DMS153 treated with DMSO at 0.1 percent for 48 hours (cell line): ENCODE results near the gene KCNF1.

Experiments used
- DNase-seq: peaks from one replicate; lab custom pipeline; 2025; ENCODE audit not compliant: unreplicated experiment; lab: John Stamatoyannopoulos, UW

Gene KCNF1

DNA sequence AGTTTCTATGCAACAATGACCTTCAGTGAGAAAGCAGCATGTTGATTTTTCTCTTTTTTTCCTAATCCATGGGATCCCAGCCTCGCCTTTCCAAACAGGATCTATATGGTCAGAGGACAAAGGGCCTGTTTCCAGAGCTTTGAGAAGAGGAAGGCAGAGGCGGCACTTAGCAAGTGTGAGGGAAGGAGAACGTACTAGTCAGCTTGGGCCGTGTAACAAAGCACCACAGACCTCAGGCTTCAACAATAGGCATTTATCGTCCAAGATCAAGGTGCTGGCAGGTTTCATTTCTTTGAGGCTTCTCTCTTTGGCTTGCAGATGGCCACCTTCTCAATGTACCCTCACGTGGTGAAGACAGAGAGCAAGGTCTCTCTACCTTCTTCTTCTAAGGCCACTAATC is 7.3 kb upstream of the KCNF1 start:
- DNase-seq: no peak

GRCh38 chr2:10905006-10905861 is 6.5 kb upstream of the KCNF1 start:
- DNase-seq: no peak

DNA sequence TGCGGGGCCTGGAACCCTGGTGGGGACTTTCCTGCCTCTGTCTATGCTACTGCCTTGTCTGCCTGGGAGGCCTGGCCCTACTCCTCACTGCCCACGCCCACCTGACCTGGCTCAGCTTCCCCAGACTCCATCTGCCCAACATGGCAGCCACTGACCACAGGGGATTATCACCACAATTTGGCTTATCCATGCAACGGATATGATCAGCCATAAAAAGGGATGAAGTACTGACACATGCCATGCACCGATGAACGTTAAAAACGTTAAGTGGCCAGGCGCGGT is 5.9 kb upstream of the KCNF1 start:
- no peak for DNase-seq

- no peak for DNase-seq
Measured at GRCh38 chr2:10906926-10907625, 4.7 kb upstream of the KCNF1 start.

DNA sequence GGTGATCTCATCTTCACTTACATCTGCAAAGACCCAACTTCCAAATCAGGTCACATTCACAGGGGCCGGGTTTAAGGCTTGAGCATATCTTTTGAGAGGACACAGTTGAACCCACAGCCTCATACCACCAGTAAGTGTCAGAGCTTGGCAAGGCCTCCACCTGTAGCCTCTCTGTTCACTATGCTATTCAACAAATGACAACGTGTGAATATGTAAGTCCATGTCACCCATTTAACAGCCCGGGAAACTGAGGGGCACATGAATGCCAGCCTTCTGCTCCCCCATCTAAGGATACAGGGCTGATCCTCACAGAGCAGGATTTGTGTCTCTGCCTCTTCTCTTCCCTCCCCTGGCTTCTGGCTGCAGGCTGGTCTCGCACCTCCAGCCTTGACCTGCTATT is 3.5 kb upstream of the KCNF1 start:
- no peak for DNase-seq

DNA sequence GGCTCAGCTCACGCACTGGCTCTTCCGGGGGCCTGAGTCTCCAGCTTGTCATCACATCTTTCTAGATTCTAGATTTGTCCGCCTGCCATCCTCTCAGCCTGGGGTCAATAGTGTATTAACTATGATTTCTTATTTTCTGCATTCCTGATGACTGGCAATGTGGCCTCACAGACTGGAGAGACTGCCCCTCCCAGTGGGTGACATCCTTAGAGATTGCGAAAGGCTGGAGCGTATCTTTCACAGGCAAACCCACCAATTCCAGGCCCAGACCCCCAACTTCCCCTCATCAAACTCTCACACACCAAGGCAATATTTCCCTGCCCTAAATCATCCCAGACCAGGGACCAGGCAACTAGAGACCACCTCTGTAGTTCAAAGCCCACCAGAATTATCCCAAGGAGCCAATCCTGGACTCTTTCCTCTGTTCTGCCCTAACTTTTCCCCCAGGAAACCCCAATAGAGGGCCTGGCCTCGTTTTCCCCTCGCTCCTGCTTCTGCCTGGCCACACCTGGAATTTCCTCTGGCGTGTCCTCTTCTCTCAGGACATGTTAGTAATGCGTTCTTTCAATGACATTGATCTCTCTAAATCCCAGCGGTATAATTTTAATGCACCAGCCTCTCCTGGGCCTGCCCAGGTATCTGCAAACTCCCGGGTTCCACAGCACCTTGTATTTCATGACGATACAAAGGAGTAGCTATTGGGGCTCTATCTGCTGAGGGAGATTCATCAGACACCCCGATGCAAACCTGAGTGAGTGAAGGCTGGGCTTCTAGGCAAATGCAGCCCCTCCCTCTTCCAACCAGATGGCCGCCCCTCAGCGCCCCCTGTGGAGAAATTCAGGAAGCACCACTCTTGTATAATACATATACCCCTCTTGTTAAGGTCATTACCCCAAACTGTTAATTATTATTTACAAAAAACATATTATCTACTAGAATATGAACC is 2.4 kb upstream of the KCNF1 start:
- peak; percentile 61 for DNase-seq

DNA sequence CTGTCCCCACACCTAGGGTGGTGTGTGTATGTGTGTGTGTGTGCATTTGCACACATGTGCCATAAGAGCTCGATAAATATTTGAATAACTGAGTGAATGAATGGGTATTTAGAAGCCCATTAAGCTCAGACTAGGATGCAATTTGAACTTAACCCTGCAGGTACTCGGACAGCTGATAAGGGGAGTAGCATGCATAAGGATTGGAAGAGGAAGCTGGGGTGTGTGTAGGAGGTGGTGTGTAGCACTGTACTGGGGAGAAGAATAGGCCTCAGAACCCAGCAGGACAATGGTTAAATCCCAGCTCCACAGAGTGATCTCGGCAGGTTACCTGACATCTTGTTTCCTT is 1.8 kb upstream of the KCNF1 start:
- DNase-seq: peak; percentile 61

GRCh38 chr2:10910625-10911024 is 1.1 kb upstream of the KCNF1 start:
- no peak for DNase-seq

- DNase-seq: no peak
Measured at GRCh38 chr2:10912076-10912731, 470 bp downstream of the KCNF1 start.

GRCh38 chr2:10912796-10913455 is 1.2 kb downstream of the KCNF1 start:
- no peak for DNase-seq

DNA sequence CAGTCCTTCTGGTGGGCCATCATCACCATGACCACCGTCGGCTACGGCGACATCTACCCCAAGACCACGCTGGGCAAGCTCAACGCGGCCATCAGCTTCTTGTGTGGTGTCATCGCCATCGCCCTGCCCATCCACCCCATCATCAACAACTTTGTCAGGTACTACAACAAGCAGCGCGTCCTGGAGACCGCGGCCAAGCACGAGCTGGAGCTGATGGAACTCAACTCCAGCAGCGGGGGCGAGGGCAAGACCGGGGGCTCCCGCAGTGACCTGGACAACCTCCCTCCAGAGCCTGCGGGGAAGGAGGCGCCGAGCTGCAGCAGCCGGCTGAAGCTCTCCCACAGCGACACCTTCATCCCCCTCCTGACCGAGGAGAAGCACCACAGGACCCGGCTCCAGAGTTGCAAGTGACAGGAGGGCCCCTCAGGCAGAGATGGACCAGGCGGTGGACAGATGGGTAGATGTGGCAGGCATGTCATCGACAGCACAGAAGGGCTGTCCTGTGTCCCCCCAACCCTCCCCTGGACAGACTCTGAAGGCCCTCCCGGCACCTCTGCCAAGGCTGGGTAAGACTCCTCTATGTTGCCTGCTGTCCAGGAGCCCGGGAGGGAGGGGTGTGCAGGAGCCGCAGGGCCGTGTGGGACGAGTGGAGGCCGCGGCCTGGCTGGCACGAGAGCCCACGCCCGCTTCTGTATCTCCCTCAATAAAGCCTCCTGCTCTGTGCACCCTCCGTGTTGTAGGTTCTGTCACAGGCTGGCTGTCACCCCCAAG is 2.0 kb downstream of the KCNF1 start:
- no peak for DNase-seq

DNA sequence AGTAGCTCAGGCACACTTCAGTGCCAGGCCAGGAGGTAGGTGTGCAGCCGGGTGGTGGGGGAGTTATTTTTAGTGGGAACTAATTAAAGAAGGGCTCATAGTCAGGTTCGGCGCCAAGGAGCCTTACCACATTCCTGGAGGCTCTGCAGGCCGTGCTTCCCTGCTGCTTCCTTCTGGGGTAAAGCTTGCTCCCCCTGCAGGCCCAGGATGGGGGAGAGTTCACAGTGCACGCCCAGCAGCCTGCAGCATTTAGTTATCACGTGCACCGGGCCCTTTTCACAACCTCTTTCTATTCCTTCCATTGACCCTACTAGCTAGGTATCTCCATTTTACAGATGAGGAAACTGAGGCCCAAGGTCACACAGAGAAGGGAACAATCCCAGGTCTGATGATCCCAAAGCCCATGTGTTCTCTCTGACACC is 2.5 kb downstream of the KCNF1 start:
- DNase-seq: no peak

GRCh38 chr2:10915236-10915635 is 3.5 kb downstream of the KCNF1 start:
- no peak for DNase-seq

- no peak for DNase-seq
Measured at GRCh38 chr2:10915731-10916276, 4.1 kb downstream of the KCNF1 start.

GRCh38 chr2:10916953-10917352 is 5.2 kb downstream of the KCNF1 start:
- no peak for DNase-seq

DNA sequence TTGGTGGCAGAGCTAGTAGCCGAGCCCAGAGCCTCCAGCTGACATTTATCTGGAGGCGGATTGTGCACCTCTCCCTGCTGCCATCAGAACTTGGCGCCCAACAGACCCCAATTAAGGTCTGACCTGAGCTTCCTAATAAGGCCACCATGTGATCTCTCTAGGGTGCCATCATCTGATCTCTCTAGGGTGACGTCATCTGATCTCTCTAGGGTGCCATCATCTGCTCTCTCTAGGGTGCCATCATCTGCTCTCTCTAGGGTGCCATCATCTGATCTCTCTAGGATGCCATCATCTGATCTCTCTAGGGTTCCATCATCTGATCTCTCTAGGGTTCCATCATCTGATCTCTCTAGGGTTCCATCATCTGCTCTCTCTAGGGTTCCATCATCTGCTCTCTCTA is 6.2 kb downstream of the KCNF1 start:
- DNase-seq: no peak

DNA sequence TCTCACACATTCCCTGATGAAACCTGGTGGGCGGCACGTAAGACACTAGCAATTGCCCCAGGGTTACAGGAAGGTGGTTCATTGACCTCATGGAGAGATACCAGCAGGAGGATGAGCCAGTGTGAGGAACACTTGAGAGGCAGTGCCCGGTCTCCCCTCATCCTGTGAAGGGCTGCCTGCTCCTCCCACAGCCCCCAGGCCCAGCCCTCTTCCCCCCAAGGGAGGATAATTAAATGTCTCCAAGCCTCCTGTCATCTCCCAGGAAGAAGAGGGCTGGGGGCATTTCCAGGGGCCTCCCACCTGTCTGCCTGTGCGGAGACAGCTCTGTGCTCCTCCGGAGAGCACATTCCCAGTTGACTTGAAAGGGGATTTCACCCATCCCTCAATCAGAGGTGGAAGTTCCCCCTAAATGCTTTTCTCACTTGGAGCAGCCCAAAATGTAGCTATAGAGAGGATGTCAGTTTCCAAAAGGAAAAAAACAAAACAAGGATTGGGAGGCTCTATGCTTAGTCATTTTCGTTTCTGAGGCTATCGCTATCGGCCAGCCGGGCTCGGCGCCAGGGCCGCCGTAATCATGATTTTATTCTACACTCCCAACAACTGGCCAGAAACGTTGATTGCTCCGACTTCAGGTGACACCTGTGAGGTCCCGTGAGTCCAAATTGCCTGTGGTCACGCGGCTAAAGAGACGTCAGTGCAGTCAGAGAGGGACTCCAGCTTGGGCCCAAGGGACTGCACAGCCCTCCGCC is 7.1 kb downstream of the KCNF1 start:
- DNase-seq: peak; percentile 39

GRCh38 chr2:10919410-10919770 is 7.7 kb downstream of the KCNF1 start:
- no peak for DNase-seq
